HCT116 (cell line): Measurements from ENCODE around the gene JOSD1.

Experiments used
- ATF3 ChIP-seq: IDR thresholded peaks from 2 replicates; pipeline ENCODE4 v1.6.1; 2012
- CTCF ChIP-seq, 3 experiments: fragments of 200-600 bp in 1 of 3; sonication (generic) in 1 of 3; IDR thresholded peaks in 2 of 3; conservative IDR thresholded peaks in 1 of 3; 2 replicates each; pipeline ENCODE4 v1.5.1; 2012 to 2017; ENCODE audit warnings: low read depth in 2 of 3, low read length in 2 of 3, antibody characterized with exemption in 1 of 3, borderline replicate concordance in 1 of 3, control low read depth in 1 of 3, mild to moderate bottlenecking in 1 of 3, mixed read lengths in 1 of 3, mixed run types in 1 of 3, moderate library complexity in 1 of 3; ENCODE audit not compliant: insufficient read depth in 1 of 3
- EGR1 ChIP-seq: IDR thresholded peaks from 2 replicates; pipeline ENCODE4 v1.6.1; 2012; ENCODE audit warnings: low read depth
- ELF1 ChIP-seq: IDR thresholded peaks from 2 replicates; pipeline ENCODE4 v1.6.1; 2012; ENCODE audit warnings: low read depth, borderline replicate concordance
- EZH2 ChIP-seq: fragments of 200-600 bp; sonication (generic); IDR thresholded peaks from 2 replicates; pipeline ENCODE4 v1.6.1; 2017; ENCODE audit warnings: antibody characterized with exemption, mixed run types
- FOSL1 ChIP-seq: IDR thresholded peaks from 2 replicates; pipeline ENCODE4 v1.6.1; 2012; ENCODE audit warnings: low read depth
- MAX ChIP-seq: IDR thresholded peaks from 2 replicates; pipeline ENCODE4 v1.6.1; 2012
- POLR2A ChIP-seq: IDR thresholded peaks from 2 replicates; pipeline ENCODE4 v1.7.0; 2011; ENCODE audit warnings: borderline replicate concordance; ENCODE audit not compliant: insufficient read depth, insufficient read length; ENCODE audit errors: extremely low read depth
- POLR2AphosphoS5 ChIP-seq: IDR thresholded peaks from 2 replicates; pipeline ENCODE4 v1.6.1; 2011; ENCODE audit warnings: mild to moderate bottlenecking, low read depth, low read length, moderate library complexity
- RAD21 ChIP-seq: IDR thresholded peaks from 2 replicates; pipeline ENCODE4 v1.6.1; 2012; ENCODE audit warnings: low read depth, mild to moderate bottlenecking
- SIN3A ChIP-seq: IDR thresholded peaks from 2 replicates; pipeline ENCODE4 v1.6.1; 2012; ENCODE audit warnings: low read depth
- TCF7L2 ChIP-seq: IDR thresholded peaks from 2 replicates; pipeline ENCODE4 v1.7.0; 2011; ENCODE audit warnings: borderline replicate concordance, inconsistent platforms; ENCODE audit not compliant: insufficient read depth, insufficient read length; ENCODE audit errors: extremely low read depth
- YY1 ChIP-seq: IDR thresholded peaks from 2 replicates; pipeline ENCODE4 v1.6.1; 2011; ENCODE audit warnings: low read length, low read depth, moderate library complexity, mild to moderate bottlenecking; ENCODE audit not compliant: insufficient replicate concordance; ENCODE audit errors: extremely low read depth
- ZBTB33 ChIP-seq: IDR thresholded peaks from 2 replicates; pipeline ENCODE4 v1.6.1; 2011; ENCODE audit warnings: mild to moderate bottlenecking, low read length, moderate library complexity; ENCODE audit not compliant: insufficient replicate concordance; ENCODE audit errors: extremely low read depth

GRCh38 chr22:38735126-38735464 lies 34.4 kb upstream of the JOSD1 start:
- TF ChIP-seq EGR1: no peak
- no peak for TF ChIP-seq SIN3A
- no peak for TF ChIP-seq CTCF (IDR thresholded peaks at IDR 0.05 in 2 of 3, conservative IDR thresholded peaks at IDR 0.05 in 1 of 3; ENCODE audit: borderline replicate concordance in 1 of 3, insufficient read depth in 1 of 3, low read depth in 2 of 3, low read length in 2 of 3)
- TF ChIP-seq POLR2A: no peak
- TF ChIP-seq YY1: no peak
- no peak for TF ChIP-seq EZH2
- no peak for TF ChIP-seq ELF1
- peak; percentile 15 for TF ChIP-seq POLR2AphosphoS5
- no peak for TF ChIP-seq ATF3
- TF ChIP-seq TCF7L2: no peak
- TF ChIP-seq RAD21: no peak
- no peak for TF ChIP-seq ZBTB33
- TF ChIP-seq FOSL1: no peak
- TF ChIP-seq MAX: no peak
